Fibroblast of lung (primary cell): ENCODE results near the gene ZSWIM2. TPM values are rescaled to one million over a fixed set of nuclear protein-coding genes. Genes with fewer than 3 reads are reported as not detected.
A peak's percentile ranks its signal among the peaks of the same experiment; 100 is the strongest.

ENCODE experiments used
- DNase-seq, 2 donors: peaks; one replicate each; pipeline versions ENCODE4 v3.0.0 to v3.0.0-alpha.2; 2010; ENCODE audit warnings: low read depth in 2 of 2
- H2AFZ ChIP-seq: 2 replicates; pipeline ENCODE4 v1.5.1; 2012; ENCODE audit warnings: low read length, control low read depth, inconsistent platforms
- H3K27ac ChIP-seq: 2 replicates; pipeline ENCODE4 v1.5.1; 2011; ENCODE audit warnings: low read length, control low read depth; ENCODE audit not compliant: insufficient read depth
- H3K27me3 ChIP-seq: 2 replicates; pipeline ENCODE4 v1.5.1; 2011; ENCODE audit warnings: mild to moderate bottlenecking, low read length; ENCODE audit not compliant: control insufficient read depth, insufficient read depth
- H3K36me3 ChIP-seq: 2 replicates; pipeline ENCODE4 v1.5.1; 2011; ENCODE audit warnings: low read length; ENCODE audit not compliant: control insufficient read depth, insufficient read depth
- H3K4me1 ChIP-seq: 2 replicates; pipeline ENCODE4 v1.5.1; 2011; ENCODE audit warnings: low read length; ENCODE audit not compliant: control insufficient read depth, insufficient read depth; ENCODE audit errors: extremely low read depth
- H3K4me2 ChIP-seq: 2 replicates; pipeline ENCODE4 v1.5.1; 2011; ENCODE audit warnings: low read length, control low read depth; ENCODE audit not compliant: insufficient read depth; ENCODE audit errors: extremely low read depth
- H3K4me3 ChIP-seq, 4 experiments: fragments of 200-600 bp in 1 of 4; sonication (generic) in 1 of 4; replicated peaks in 1 of 4; 2 replicates each; pipeline ENCODE4 v1.5.1; 2011 to 2016; ENCODE audit warnings: low read length in 4 of 4, low read depth in 3 of 4, mild to moderate bottlenecking in 3 of 4, control low read depth in 2 of 4, inconsistent platforms in 1 of 4, mixed read lengths in 1 of 4; ENCODE audit not compliant: insufficient read depth in 1 of 4; ENCODE audit errors: control extremely low read depth in 1 of 4
- H3K79me2 ChIP-seq: 2 replicates; pipeline ENCODE4 v1.5.1; 2012; ENCODE audit warnings: mild to moderate bottlenecking, low read length, inconsistent platforms; ENCODE audit not compliant: control insufficient read depth, insufficient read depth
- H3K9ac ChIP-seq: 2 replicates; pipeline ENCODE4 v1.5.1; 2011; ENCODE audit warnings: mild to moderate bottlenecking, low read length, control low read depth; ENCODE audit not compliant: insufficient read depth
- H3K9me3 ChIP-seq: 2 replicates; pipeline ENCODE4 v1.5.1; 2012; ENCODE audit warnings: low read depth, low read length; ENCODE audit not compliant: control insufficient read depth, insufficient read depth
- H4K20me1 ChIP-seq: 2 replicates; pipeline ENCODE4 v1.5.1; 2011; ENCODE audit warnings: low read length; ENCODE audit not compliant: control insufficient read depth, insufficient read depth; ENCODE audit errors: extremely low read depth
- CTCF ChIP-seq, 2 donors: IDR thresholded peaks in 1 of 2; conservative IDR thresholded peaks in 1 of 2; 1 replicate in 1 of 2; 2 replicates in 1 of 2; pipeline ENCODE4 v1.5.1; 2011 to 2012; ENCODE audit warnings: low read length in 2 of 2, control low read depth in 1 of 2, inconsistent platforms in 1 of 2, low read depth in 1 of 2, mild to moderate bottlenecking in 1 of 2
- EZH2 ChIP-seq: IDR thresholded peaks from 2 replicates; pipeline ENCODE4 v1.5.1; 2012; ENCODE audit warnings: low read length, control low read depth, mild to moderate bottlenecking; ENCODE audit errors: missing control alignments
- polyA plus RNA-seq, 2 donors: library from polyadenylated mRNA; depleted of rRNA in 1 of 2; stranded (reverse) in 1 of 2; unstranded in 1 of 2; fragments of >200 nt; gene quantifications; 2 replicates each; pipeline ENCODE4 v1.2.1, GENCODE V29; 2011 to 2012; ENCODE audit warnings: missing spikeins in 1 of 2
- total RNA-seq: library from RNA; depleted of rRNA; stranded (reverse); fragments of >200 nt; gene quantifications from 2 replicates; pipeline ENCODE4 v1.2.1, GENCODE V29; 2014

The ZSWIM2 gene
- total and polyA plus RNA-seq, 2 donors (not counting 1 experiment from before 2014, with no cell fraction given), result under 0.01 to 0.15 TPM

- Histone ChIP-seq H3K4me3 (no peak overlapping the region), H3K9ac (no peak overlapping the region), H3K27ac (no peak overlapping the region), H3K27me3 (no peaks in the 10 kb centered on the region), H3K4me1 (no peaks in the 10 kb centered on the region), H3K36me3 (no peaks in the 10 kb centered on the region), H3K9me3 (no peaks in the 10 kb centered on the region), H2AFZ (no peak overlapping the region), H3K79me2 (no peaks in the 10 kb centered on the region), H3K4me2 (no peak overlapping the region), H4K20me1 (no peaks in the 10 kb centered on the region)
- TF ChIP-seq CTCF (conservative IDR thresholded peaks at IDR 0.05 in 1 of 2, IDR thresholded peaks at IDR 0.05 in 1 of 2; ENCODE audit: low read depth in 1 of 2, low read length in 2 of 2) (no peak), EZH2 (no peak)
- DNase-seq, result peak in 1 of 2 donors; percentile 8
Measured at GRCh38 chr2:186879312-186879711, 30.3 kb upstream of the ZSWIM2 start.

- H3K4me3 ChIP-seq, result no peak overlapping the region
- H4K20me1 ChIP-seq, result no peaks in the 10 kb centered on the region
- TF ChIP-seq CTCF (conservative IDR thresholded peaks at IDR 0.05 in 1 of 2, IDR thresholded peaks at IDR 0.05 in 1 of 2; ENCODE audit: low read depth in 1 of 2, low read length in 2 of 2) (no peak), EZH2 (no peak)
- H3K9ac ChIP-seq, result no peak overlapping the region
- no peaks in the 10 kb centered on the region for H3K9me3 ChIP-seq
- H3K4me2 ChIP-seq, result no peak overlapping the region
- DNase-seq, result no peak
- no peaks in the 10 kb centered on the region for H3K27me3 ChIP-seq
- H3K27ac ChIP-seq, result no peak overlapping the region
- H3K79me2 ChIP-seq, result no peaks in the 10 kb centered on the region
- no peak overlapping the region for H2AFZ ChIP-seq
- no peaks in the 10 kb centered on the region for H3K36me3 ChIP-seq
- H3K4me1 ChIP-seq, result no peaks in the 10 kb centered on the region
Measured at GRCh38 chr2:186874713-186875112, 25.7 kb upstream of the ZSWIM2 start.

- Histone ChIP-seq H3K27me3 (no peaks in the 10 kb centered on the region), H4K20me1 (no peaks in the 10 kb centered on the region), H3K4me2 (no peak overlapping the region), H2AFZ (no peak overlapping the region), H3K36me3 (no peaks in the 10 kb centered on the region), H3K4me1 (no peaks in the 10 kb centered on the region), H3K9me3 (no peaks in the 10 kb centered on the region), H3K9ac (no peak overlapping the region), H3K27ac (no peak overlapping the region), H3K79me2 (no peaks in the 10 kb centered on the region), H3K4me3 (no peak overlapping the region)
- TF ChIP-seq CTCF (conservative IDR thresholded peaks at IDR 0.05 in 1 of 2, IDR thresholded peaks at IDR 0.05 in 1 of 2; ENCODE audit: low read depth in 1 of 2, low read length in 2 of 2), result no peak
- no peak for TF ChIP-seq EZH2
- no peak for DNase-seq
Measured at GRCh38 chr2:186871881-186872280, 22.9 kb upstream of the ZSWIM2 start.
